Astrocyte (in vitro differentiated cells and primary cell): ENCODE data around the gene GAB1.

Source experiments
- EZH2 ChIP-seq: IDR thresholded peaks from 2 replicates; pipeline ENCODE4 v1.6.1; 2012; ENCODE audit warnings: mild to moderate bottlenecking, low read length, inconsistent platforms; ENCODE audit not compliant: insufficient read depth
- TF ChIP-seq, protein P1 (sequence below): IDR thresholded peaks from 2 replicates; pipeline ENCODE4 v1.5.1; 2011; ENCODE audit warnings: low read depth, mild to moderate bottlenecking, inconsistent platforms, low read length, moderate library complexity; ENCODE audit not compliant: insufficient read depth

DNA sequence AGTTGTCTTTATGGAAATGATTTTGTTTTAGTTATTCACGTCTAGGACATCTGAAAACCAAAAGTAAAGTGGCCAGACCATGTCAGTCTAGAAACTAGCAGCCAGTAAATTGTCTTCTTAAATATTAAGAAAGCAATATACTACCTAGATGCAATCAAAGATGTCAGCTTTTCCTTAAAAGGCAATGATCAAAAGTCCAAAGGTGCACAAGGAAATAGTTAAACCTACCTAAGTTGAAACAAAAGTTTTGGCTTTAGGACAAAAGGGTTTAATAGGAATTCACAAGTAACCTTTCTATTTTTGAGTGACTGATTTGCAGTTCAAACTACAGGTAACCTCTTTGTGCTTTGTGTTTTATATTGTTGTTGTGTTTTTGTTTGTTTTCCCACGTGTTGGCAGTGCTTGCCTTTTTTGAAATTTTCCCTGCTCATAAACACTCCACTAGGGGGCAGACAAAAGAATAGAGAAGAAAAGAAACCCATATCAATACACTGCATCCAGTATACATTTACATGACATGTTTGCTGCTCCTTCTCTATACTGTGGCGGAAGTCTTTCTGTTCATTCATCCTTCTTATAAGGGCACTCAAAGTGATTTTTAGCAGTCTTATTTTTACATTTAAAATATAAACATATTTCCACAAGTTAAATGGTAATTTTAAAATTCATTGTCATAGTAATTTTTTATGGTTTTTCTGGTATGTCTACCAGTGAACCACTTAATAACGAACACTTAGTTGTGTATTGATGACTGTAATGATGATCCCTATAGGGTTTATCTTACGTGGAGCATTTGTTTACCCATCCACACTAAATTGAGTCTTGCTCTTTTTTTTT, 62.7 kb downstream of the GAB1 start:
- TF ChIP-seq, protein P1, sequence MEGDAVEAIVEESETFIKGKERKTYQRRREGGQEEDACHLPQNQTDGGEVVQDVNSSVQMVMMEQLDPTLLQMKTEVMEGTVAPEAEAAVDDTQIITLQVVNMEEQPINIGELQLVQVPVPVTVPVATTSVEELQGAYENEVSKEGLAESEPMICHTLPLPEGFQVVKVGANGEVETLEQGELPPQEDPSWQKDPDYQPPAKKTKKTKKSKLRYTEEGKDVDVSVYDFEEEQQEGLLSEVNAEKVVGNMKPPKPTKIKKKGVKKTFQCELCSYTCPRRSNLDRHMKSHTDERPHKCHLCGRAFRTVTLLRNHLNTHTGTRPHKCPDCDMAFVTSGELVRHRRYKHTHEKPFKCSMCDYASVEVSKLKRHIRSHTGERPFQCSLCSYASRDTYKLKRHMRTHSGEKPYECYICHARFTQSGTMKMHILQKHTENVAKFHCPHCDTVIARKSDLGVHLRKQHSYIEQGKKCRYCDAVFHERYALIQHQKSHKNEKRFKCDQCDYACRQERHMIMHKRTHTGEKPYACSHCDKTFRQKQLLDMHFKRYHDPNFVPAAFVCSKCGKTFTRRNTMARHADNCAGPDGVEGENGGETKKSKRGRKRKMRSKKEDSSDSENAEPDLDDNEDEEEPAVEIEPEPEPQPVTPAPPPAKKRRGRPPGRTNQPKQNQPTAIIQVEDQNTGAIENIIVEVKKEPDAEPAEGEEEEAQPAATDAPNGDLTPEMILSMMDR: peak; percentile 82
- no peak for TF ChIP-seq EZH2
